HEK293T (cell line): ENCODE measurements around the gene KCNK4.

Source experiments
- BHLHE40 ChIP-seq: fragments of 450-650 bp; IDR thresholded peaks from 2 replicates; pipeline ENCODE4 v1.6.1; 2016; ENCODE audit warnings: mild to moderate bottlenecking, moderate library complexity, borderline replicate concordance
- FOXA1 ChIP-seq: fragments of 450-650 bp; IDR thresholded peaks from 2 replicates; pipeline ENCODE4 v1.6.1; 2016; ENCODE audit warnings: mild to moderate bottlenecking
- FOXK2 ChIP-seq: fragments of 450-650 bp; IDR thresholded peaks from 2 replicates; pipeline ENCODE4 v1.6.1; 2016; ENCODE audit warnings: mild to moderate bottlenecking
- FOXM1 ChIP-seq: fragments of 450-650 bp; IDR thresholded peaks from 2 replicates; pipeline ENCODE4 v1.6.1; 2017; ENCODE audit warnings: mild to moderate bottlenecking, borderline replicate concordance
- L3MBTL2 ChIP-seq: fragments of 450-650 bp; conservative IDR thresholded peaks from 2 replicates; pipeline ENCODE4 v1.6.1; 2016; ENCODE audit warnings: mild to moderate bottlenecking
- PKNOX1 ChIP-seq: fragments of 450-650 bp; IDR thresholded peaks from 2 replicates; pipeline ENCODE4 v1.6.1; 2016
- SP1 ChIP-seq: fragments of 450-650 bp; IDR thresholded peaks from 2 replicates; pipeline ENCODE4 v1.6.1; 2017
- SUZ12 ChIP-seq: fragments of 450-650 bp; IDR thresholded peaks from 2 replicates; pipeline ENCODE4 v1.6.1; 2016; ENCODE audit warnings: mild to moderate bottlenecking
- TARDBP ChIP-seq: fragments of 450-650 bp; IDR thresholded peaks from 2 replicates; pipeline ENCODE4 v1.6.1; 2016

- TF ChIP-seq FOXM1 (no peak), SP1 (no peak), TARDBP (no peak), FOXA1 (no peak), FOXK2 (no peak), SUZ12 (no peak), BHLHE40 (no peak), L3MBTL2 (no peak), PKNOX1 (no peak)
Observed at GRCh38 chr11:64275841-64276240, 15.3 kb upstream of the KCNK4 start.
